Inflammatory macrophage treated with lipopolysaccharide for 1 hour (primary cell): ENCODE data around the gene ALDH3B1.
A peak's percentile ranks its signal among the peaks of the same experiment; 100 is the strongest.

ENCODE experiments used
- DNase-seq, 2 donors: peaks; one replicate each; pipeline ENCODE4 v3.0.0-alpha.2; 2020 to 2022

ALDH3B1 gene

GRCh38 chr11:68032003-68032402 is 21.9 kb downstream of the ALDH3B1 start:
- no peak for DNase-seq

GRCh38 chr11:68032997-68033707 is 23.0 kb downstream of the ALDH3B1 start:
- DNase-seq, result no peak

GRCh38 chr11:68033708-68034045 is 23.6 kb downstream of the ALDH3B1 start:
- DNase-seq, result no peak

GRCh38 chr11:68035266-68035876 is 25.2 kb downstream of the ALDH3B1 start:
- no peak for DNase-seq

GRCh38 chr11:68036141-68036716 is 26.1 kb downstream of the ALDH3B1 start:
- peak; percentile 66 to 83 for DNase-seq

- peak; percentile 87 to 95 for DNase-seq
Measured at GRCh38 chr11:68036717-68037239, 26.7 kb downstream of the ALDH3B1 start.

- no peak for DNase-seq
Measured at GRCh38 chr11:68037411-68038225, 27.5 kb downstream of the ALDH3B1 start.

GRCh38 chr11:68038226-68038717 is 28.1 kb downstream of the ALDH3B1 start:
- DNase-seq, result no peak

GRCh38 chr11:68038718-68039525 is 28.8 kb downstream of the ALDH3B1 start, which contains the start of gene TCIRG1:
TSS of gene TCIRG1 (plus strand) at chr11:68039025. CDS start at chr11:68041272, 2,247 bp downstream.
- peak; percentile 85 to 87 for DNase-seq

GRCh38 chr11:68039526-68040086 is 29.5 kb downstream of the ALDH3B1 start:
- DNase-seq, result no peak

GRCh38 chr11:68040101-68040956 is 30.2 kb downstream of the ALDH3B1 start:
- peak; percentile 61 to 67 for DNase-seq

- no peak for DNase-seq
Measured at GRCh38 chr11:68040957-68041591, 30.9 kb downstream of the ALDH3B1 start.

GRCh38 chr11:68041617-68042218 is 31.6 kb downstream of the ALDH3B1 start:
- DNase-seq, result no peak

- no peak for DNase-seq
Measured at GRCh38 chr11:68042219-68043028, 32.3 kb downstream of the ALDH3B1 start.

GRCh38 chr11:68043029-68043348 is 32.9 kb downstream of the ALDH3B1 start:
- DNase-seq, result no peak

- peak; percentile 32 to 71 for DNase-seq
Measured at GRCh38 chr11:68043349-68044144, 33.4 kb downstream of the ALDH3B1 start.

GRCh38 chr11:68044145-68044813 is 34.2 kb downstream of the ALDH3B1 start:
- DNase-seq, result no peak
